GM12892 (cell line): Measurements from ENCODE around the gene CACNA1C.

Experiments
- POLR2A ChIP-seq: IDR thresholded peaks from 2 replicates; pipeline ENCODE4 v1.6.1; 2011; ENCODE audit warnings: low read depth, low read length, control low read depth
- POLR2AphosphoS5 ChIP-seq: IDR thresholded peaks from 2 replicates; pipeline ENCODE4 v1.6.1; 2011; ENCODE audit warnings: low read depth, low read length, control low read depth
- TAF1 ChIP-seq: IDR thresholded peaks from 2 replicates; pipeline ENCODE4 v1.6.1; 2011; ENCODE audit warnings: low read depth, mild to moderate bottlenecking, control low read depth, low read length, borderline replicate concordance

DNA sequence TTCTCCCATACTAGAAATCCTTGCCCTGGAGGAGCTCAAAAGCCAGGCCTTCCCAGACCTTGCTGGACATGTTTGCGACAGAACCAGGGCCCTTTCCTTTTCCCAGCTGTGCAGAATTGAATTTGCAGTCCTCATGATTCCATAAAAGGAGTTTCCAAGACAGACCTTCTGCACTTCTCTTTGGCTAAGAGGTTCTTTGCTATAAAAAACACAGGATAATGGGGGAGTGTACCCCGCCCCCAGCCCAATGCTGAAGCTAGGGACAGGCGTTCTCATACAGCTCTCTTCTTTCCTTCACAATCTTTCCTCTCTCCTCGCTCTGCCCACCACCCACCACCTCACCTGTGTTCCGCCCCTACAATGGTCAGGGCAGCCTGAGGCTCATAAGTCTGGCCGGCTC, 569.7 kb downstream of the CACNA1C start:
- TF ChIP-seq POLR2A (no peak), TAF1 (no peak), POLR2AphosphoS5 (no peak)
